ENCODE results near the gene PPP2R2C. TPM values are rescaled to one million over a fixed set of nuclear protein-coding genes. Genes with fewer than 3 reads are reported as not detected.

Gene PPP2R2C
- total and polyA plus RNA-seq, 12 donors = 0.14 to 10.6 (median 4.2) TPM

DNA sequence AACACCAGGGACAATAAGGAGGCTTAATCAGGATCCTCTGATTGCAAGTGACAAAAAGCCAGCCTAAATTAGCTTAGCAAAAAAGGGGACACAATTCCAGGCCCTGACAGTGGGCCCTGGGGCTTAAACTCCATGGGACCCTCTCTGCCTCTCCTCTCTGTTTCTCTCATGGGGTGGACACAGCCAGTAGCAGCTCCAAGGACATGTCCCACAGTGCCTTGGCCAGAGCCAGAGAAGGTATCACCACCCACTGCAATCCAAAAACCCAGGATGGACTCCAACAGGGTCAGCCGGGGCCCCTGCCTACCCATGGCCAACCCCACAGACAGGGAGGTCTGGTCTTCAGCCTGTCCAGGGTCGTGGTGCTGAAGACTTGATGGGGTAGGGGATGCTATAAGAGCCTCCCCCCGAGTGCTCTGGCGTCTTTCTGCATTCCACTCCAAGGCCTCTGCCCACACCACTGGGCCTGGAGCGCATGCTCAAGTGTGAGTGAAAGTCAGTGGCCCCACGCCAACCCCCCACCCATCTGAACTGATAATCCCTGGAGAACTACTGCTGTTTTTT is 19.7 kb upstream of the PPP2R2C start:
- intact Hi-C loops (cut with DNase I) = no loop called here
- Histone ChIP-seq H3K36me3 (no peaks in the 10 kb centered on the region), H3K27me3 (peaks cover 0 to 42% (median 23%) of the 10 kb centered on the region in 7 donors), H3K9me3 (peaks cover 0 to 23% (median 10%) of the 10 kb centered on the region in 11 donors), H3K4me3 (no peak overlapping the region), H3K27ac (no peak overlapping the region), H3K4me1 (no peaks in the 10 kb centered on the region)
- ATAC-seq (peak in 1 of 8 donors; percentile 43), DNase-seq (no peak)
- whole genome bisulfite sequencing, 2 donors = 81 to 84% methylated on average over 6 of the region's 6 CpGs
- no peak for TF ChIP-seq CTCF (IDR thresholded peaks at IDR 0.05)

DNA sequence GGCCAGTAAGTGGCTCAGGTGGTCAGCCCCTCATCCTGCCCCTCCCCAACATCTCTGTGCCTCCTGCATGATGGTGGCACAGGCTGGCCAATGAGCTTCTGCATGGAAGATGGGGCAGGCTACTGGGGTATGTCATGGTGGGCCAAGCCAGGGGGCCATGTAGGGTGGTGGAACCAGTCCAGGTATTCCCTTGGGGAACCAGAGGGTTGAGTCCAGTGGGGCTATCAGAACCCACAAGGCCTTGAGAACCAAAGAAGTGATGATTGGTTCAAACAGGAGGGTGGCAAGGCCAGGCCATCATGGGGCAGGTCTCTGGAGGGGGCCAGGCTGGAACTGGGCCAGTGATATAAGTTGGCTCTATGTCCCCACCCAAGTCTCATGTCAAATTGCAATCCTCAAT is 18.8 kb upstream of the PPP2R2C start:
- intact Hi-C loops (cut with DNase I) = no loop called here
- Histone ChIP-seq H3K36me3 (no peaks in the 10 kb centered on the region), H3K9me3 (peaks cover 0 to 32% (median 14%) of the 10 kb centered on the region in 11 donors), H3K27me3 (peaks cover 0 to 42% (median 23%) of the 10 kb centered on the region in 7 donors), H3K4me3 (no peak overlapping the region), H3K4me1 (no peaks in the 10 kb centered on the region), H3K27ac (no peak overlapping the region)
- ATAC-seq (no peak), DNase-seq (no peak)
- TF ChIP-seq CTCF (IDR thresholded peaks at IDR 0.05) = no peak

DNA sequence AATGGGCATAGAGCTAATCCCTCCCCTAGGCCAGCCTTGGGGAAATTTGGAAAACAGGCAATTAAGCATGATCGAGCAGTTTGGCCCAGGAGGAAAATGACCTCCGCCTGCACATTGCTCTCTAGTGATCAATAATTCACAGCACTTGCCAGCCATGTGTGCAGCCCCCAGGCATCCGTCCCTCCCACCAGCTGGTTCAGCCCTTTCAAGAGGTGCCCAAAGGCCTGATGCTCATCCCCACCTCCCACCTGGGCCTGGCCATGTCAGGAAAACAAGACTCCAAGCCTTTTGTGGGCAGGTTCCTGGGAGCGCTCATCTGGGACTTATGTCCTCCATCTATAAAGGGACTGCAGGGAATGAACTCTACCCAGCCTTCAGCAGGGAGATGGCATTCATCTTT is 17.5 kb upstream of the PPP2R2C start:
- DNase-seq = no peak
- H3K27ac ChIP-seq = no peak overlapping the region
- WGBS, 2 donors = 71 to 92% methylated on average over 4 of the region's 4 CpGs
- no peak for ATAC-seq
- peaks cover 0 to 45% (median 27%) of the 10 kb centered on the region in 11 donors for H3K9me3 ChIP-seq
- H3K36me3 ChIP-seq = no peaks in the 10 kb centered on the region
- intact Hi-C loops (cut with DNase I) = no loop called here
- H3K27me3 ChIP-seq = peaks cover 0 to 42% (median 20%) of the 10 kb centered on the region in 7 donors
- no peaks in the 10 kb centered on the region for H3K4me1 ChIP-seq
- no peak for TF ChIP-seq CTCF (IDR thresholded peaks at IDR 0.05)
- H3K4me3 ChIP-seq = no peak overlapping the region

DNA sequence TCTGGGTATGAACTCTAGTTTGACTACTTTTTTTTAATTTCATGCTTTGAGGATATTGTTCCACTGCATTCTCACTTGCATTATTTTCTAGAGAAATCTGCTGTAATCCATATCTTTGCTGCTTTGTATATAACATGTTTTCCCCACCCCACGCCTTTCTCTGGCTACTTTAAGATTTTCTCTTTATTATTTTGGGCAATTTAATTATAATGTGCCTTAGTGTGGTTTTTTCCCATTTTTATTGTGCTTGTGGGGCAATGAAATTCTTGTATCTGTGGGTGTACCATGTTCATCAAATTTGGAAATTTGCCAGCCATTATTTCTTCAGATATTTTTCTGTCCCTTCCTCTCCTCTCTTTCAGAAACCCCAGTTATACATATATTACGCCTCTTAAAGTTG is 15.1 kb upstream of the PPP2R2C start:
- Histone ChIP-seq H3K9me3 (peaks cover 0 to 52% (median 31%) of the 10 kb centered on the region in 11 donors), H3K27ac (no peak overlapping the region), H3K36me3 (no peaks in the 10 kb centered on the region), H3K4me3 (no peak overlapping the region), H3K4me1 (no peaks in the 10 kb centered on the region), H3K27me3 (peaks cover 0 to 27% (median 10%) of the 10 kb centered on the region in 7 donors)
- TF ChIP-seq CTCF (IDR thresholded peaks at IDR 0.05) = no peak
- intact Hi-C loops (cut with DNase I) = no loop called here
- no peak for ATAC-seq
- DNase-seq = no peak
- 65% methylated on average over 2 of the region's 2 CpGs for WGBS, 2 donors
